HG03060 (cell line): ENCODE measurements around the gene WDR55.
"Not testable (repeated sequence)": the region's sequence is repeated elsewhere in the genome, so short reads cannot be mapped to it uniquely, and the experiment has no call there.

ENCODE experiments used
- ATAC-seq: cut with Tn5 transposase; IDR thresholded peaks from one replicate; pipeline ENCODE4 v1.9.1; 2021; ENCODE audit warnings: low read depth, moderate number of reproducible peaks; ENCODE audit not compliant: unreplicated experiment

Gene WDR55

GRCh38 chr5:140707812-140708211 is 43.1 kb downstream of the WDR55 start:
- ATAC-seq = no peak

- not testable (repeated sequence) for ATAC-seq
Measured at GRCh38 chr5:140708787-140709186, 44.1 kb downstream of the WDR55 start.

- peak; percentile 90 for ATAC-seq
Measured at GRCh38 chr5:140710899-140711552, 46.3 kb downstream of the WDR55 start.

GRCh38 chr5:140711794-140712193 is 47.1 kb downstream of the WDR55 start:
- no peak for ATAC-seq

- ATAC-seq = no peak
Measured at GRCh38 chr5:140713562-140714094, 48.9 kb downstream of the WDR55 start.

GRCh38 chr5:140716238-140716637 is 51.5 kb downstream of the WDR55 start:
- ATAC-seq = not testable (repeated sequence)

- no peak for ATAC-seq
Measured at GRCh38 chr5:140718266-140718592, 53.5 kb downstream of the WDR55 start.

GRCh38 chr5:140720738-140721137 is 56.0 kb downstream of the WDR55 start:
- not testable (repeated sequence) for ATAC-seq

GRCh38 chr5:140721395-140721794 is 56.7 kb downstream of the WDR55 start:
- not testable (repeated sequence) for ATAC-seq
